ENCODE results near the gene HOXD8.

HOXD8 gene

DNA sequence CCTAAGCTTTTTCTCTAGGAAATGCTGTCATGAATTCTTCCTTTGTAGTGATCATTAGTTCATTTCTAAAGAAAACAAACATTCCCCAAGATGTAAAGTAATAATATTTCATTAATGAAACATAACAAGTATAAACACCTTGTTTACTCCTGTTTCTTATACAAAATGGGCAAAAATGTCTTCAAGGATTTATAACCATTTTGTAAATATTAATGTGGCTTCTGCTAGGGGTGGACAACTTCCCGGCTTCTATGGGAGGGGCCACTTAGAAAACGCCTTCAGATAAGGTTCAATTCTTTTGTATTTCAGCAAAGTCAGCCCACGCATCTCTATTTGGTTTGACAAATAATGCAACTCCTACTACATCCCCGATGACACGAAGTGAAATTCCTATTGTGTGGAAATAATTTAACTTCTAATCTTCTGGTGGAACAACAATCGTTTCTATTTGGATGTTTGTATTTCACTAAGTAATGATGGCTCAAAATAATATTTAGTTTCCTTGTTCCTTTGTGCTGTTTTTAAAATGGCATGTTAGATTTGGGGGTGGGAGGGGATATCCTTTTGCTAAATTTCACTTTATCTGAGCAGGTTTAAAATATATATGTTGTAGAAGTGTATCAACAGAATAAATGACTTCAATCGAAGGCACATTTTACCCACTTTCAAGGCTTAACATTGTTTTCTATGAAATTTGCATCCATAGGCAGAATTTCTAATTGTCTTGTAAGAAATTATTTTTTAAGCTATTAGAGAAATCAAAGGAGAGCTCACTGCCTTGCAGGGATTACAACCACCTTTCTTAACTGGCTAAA, 44.3 kb downstream of the HOXD8 start:
- no peaks in the 10 kb centered on the region for H3K36me3 Mint-ChIP-seq (ENCODE audit: low read depth)
- no peaks in the 10 kb centered on the region for H3K9me3 Mint-ChIP-seq
- peaks cover 98% of the 10 kb centered on the region for H3K27me3 Mint-ChIP-seq
- no peak for DNase-seq
- no peak overlapping the region for H3K4me3 Mint-ChIP-seq
- H3K4me1 Mint-ChIP-seq (ENCODE audit: low read depth) = peaks cover 29% of the 10 kb centered on the region
- H3K27ac Mint-ChIP-seq = no peak overlapping the region

GRCh38 chr2:176174382-176174823, 44.9 kb downstream of the HOXD8 start:
- Mint-ChIP-seq H3K27me3 (peaks cover 98% of the 10 kb centered on the region), H3K27ac (no peak overlapping the region), H3K4me1 (ENCODE audit: low read depth) (peaks cover 29% of the 10 kb centered on the region), H3K4me3 (no peak overlapping the region), H3K9me3 (no peaks in the 10 kb centered on the region), H3K36me3 (ENCODE audit: low read depth) (no peaks in the 10 kb centered on the region)
- no peak for DNase-seq

- Mint-ChIP-seq H3K4me1 (ENCODE audit: low read depth) (peaks cover 29% of the 10 kb centered on the region), H3K36me3 (ENCODE audit: low read depth) (no peaks in the 10 kb centered on the region), H3K4me3 (peak overlapping the region; percentile 33), H3K27ac (no peak overlapping the region), H3K9me3 (no peaks in the 10 kb centered on the region), H3K27me3 (peaks cover 98% of the 10 kb centered on the region)
- no peak for DNase-seq
Measured at GRCh38 chr2:176174824-176175708, 45.6 kb downstream of the HOXD8 start.

- H3K27me3 Mint-ChIP-seq = peaks cover 98% of the 10 kb centered on the region
- no peak for DNase-seq
- H3K4me1 Mint-ChIP-seq (ENCODE audit: low read depth) = peaks cover 29% of the 10 kb centered on the region
- H3K36me3 Mint-ChIP-seq (ENCODE audit: low read depth) = no peaks in the 10 kb centered on the region
- H3K27ac Mint-ChIP-seq = no peak overlapping the region
- H3K9me3 Mint-ChIP-seq = no peaks in the 10 kb centered on the region
- H3K4me3 Mint-ChIP-seq = no peak overlapping the region
Measured at GRCh38 chr2:176175709-176176607, 46.5 kb downstream of the HOXD8 start.

- no peaks in the 10 kb centered on the region for H3K36me3 Mint-ChIP-seq (ENCODE audit: low read depth)
- DNase-seq = no peak
- no peak overlapping the region for H3K27ac Mint-ChIP-seq
- H3K4me3 Mint-ChIP-seq = no peak overlapping the region
- peaks cover 93% of the 10 kb centered on the region for H3K27me3 Mint-ChIP-seq
- H3K4me1 Mint-ChIP-seq (ENCODE audit: low read depth) = peaks cover 23% of the 10 kb centered on the region
- H3K9me3 Mint-ChIP-seq = no peaks in the 10 kb centered on the region
Measured at GRCh38 chr2:176177580-176178037, 48.1 kb downstream of the HOXD8 start.

- H3K27ac Mint-ChIP-seq = no peak overlapping the region
- no peaks in the 10 kb centered on the region for H3K36me3 Mint-ChIP-seq (ENCODE audit: low read depth)
- H3K4me3 Mint-ChIP-seq = peak overlapping the region; percentile 51
- peaks cover 93% of the 10 kb centered on the region for H3K27me3 Mint-ChIP-seq
- no peak for DNase-seq
- peaks cover 21% of the 10 kb centered on the region for H3K4me1 Mint-ChIP-seq (ENCODE audit: low read depth)
- no peaks in the 10 kb centered on the region for H3K9me3 Mint-ChIP-seq
Measured at GRCh38 chr2:176178038-176178756, 48.7 kb downstream of the HOXD8 start.

DNA sequence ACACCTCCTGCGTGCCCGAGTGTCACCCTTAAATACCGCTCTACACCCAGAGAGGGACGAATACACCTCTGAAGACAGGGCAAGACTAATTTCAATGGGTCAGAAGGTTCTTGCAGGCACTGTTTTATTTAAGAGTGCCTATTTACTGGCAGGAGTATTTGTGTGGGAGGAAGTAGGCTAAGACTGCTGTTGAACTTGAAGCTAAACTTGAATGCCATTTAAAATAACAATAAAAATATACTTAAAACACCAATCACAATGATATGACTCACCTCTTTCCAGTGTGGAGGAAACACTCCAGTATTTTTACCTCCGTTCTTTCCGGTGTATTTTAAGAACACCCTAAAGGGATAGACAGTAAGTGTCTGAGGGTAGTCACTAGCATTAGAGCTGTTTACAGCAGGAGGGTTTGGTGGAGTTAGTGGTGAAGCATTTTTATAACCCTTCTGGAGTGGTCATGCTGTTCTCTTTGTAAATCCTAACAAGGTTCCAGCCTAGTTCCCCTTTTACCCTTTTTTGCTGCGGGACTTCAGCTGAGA, 49.3 kb downstream of the HOXD8 start:
- H3K27ac Mint-ChIP-seq = no peak overlapping the region
- no peak overlapping the region for H3K4me3 Mint-ChIP-seq
- H3K36me3 Mint-ChIP-seq (ENCODE audit: low read depth) = no peaks in the 10 kb centered on the region
- peaks cover 16% of the 10 kb centered on the region for H3K4me1 Mint-ChIP-seq (ENCODE audit: low read depth)
- H3K27me3 Mint-ChIP-seq = peaks cover 93% of the 10 kb centered on the region
- H3K9me3 Mint-ChIP-seq = no peaks in the 10 kb centered on the region
- DNase-seq = no peak

- Mint-ChIP-seq H3K4me1 (ENCODE audit: low read depth) (peaks cover 5% of the 10 kb centered on the region), H3K9me3 (no peaks in the 10 kb centered on the region), H3K4me3 (no peak overlapping the region), H3K27me3 (peaks cover 90% of the 10 kb centered on the region), H3K27ac (no peak overlapping the region), H3K36me3 (ENCODE audit: low read depth) (no peaks in the 10 kb centered on the region)
- DNase-seq = no peak
Measured at GRCh38 chr2:176181551-176181950, 52.0 kb downstream of the HOXD8 start.
